ENCODE data around the gene VWA3B.
"Not testable (repeated sequence)": the region's sequence is repeated elsewhere in the genome, so short reads cannot be mapped to it uniquely, and the experiment has no call there.

Gene VWA3B

DNA sequence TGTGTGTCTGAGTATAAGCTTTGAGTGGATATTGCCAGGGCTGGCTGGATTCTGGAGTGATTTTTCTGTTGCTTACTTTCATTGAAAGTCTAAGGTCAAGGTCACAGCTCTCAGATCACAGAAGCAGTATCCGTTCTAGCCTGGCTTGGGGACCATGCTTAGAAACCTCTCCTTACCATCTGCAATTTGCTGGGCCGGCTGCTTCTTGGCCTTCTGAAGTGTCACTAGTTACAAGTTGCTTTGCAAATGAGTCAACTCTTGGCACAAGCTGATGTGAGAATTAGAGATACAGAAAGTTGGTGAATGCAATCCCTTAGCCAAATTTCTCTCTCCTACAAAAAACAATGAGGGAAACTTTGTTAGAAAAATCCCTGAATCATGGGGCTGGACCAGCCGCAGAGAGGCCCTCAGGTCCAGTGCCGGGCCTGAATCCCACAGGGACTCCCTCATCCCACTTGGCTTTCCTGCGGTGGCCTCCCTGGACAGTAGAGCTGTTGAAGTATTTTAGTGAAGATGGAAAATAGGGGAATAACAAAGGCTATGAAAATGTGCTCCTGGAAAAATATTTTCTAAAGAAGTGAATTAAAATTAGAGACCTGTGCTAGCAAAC is 166.6 kb downstream of the VWA3B start:
- DNase-seq, result no peak

DNA sequence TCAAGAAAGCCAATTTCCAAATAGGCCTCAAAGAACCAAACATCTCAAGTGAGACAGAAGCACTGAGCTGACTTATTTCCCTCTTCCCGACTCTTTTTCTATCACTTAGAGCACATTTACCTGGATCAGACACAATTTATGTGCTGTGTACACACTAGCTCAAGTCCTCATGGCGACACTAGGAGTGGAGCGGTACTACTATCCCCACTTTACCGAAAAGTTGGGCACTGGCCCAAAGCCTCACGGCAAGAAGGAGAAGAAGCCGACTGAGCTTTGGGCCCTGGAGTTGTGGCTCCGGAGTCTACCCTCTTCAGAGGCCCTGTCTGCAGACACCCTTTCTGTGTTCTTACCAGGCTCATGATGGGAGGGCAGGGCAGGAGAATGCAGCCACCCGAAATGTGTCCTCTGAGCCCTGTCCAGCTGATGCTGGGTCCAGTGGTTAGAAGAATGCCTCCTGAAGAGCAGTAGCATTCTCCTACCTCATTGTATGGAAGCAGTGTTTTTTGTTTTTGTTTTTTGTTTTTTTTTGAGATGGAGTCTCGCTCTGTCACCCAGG is 167.6 kb downstream of the VWA3B start:
- no peak for DNase-seq

DNA sequence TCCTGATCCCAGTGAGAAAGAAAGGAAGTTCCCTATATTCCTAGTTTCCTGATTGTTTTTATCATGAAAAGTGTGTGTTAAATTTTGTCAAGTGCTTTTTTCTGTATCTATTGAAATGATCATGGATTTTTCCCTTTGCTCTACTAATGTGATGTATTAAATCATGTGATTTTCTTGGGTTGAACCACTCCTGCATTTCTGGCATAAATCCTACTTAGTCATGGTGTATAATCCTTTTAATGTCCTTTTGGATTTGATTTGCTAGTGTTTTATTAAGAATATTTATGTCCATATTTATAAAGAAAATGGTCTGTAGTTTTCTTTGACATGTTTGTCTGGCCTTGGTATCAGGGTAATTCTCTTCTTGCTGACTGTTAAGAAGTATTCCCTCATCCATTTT is 171.9 kb downstream of the VWA3B start:
- DNase-seq, result no peak

DNA sequence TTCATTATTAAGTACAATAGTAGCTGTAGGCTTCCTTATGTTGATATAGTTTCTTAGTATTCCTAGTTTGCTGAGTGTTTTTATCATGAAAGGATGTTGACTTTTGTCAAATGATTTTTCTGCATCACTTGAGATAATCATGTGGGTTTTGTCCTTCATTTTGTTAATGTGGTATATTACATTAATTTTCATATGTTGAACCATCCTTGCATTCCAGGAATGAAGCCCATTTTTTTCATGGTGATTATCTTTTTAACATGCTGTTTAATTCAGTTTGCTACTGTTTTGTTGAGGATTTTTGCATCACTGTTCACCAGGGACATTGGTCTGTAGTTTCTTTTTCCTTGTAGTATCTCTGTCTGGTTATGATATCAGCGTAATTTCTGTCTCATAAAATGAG is 176.4 kb downstream of the VWA3B start:
- DNase-seq, result no peak

DNA sequence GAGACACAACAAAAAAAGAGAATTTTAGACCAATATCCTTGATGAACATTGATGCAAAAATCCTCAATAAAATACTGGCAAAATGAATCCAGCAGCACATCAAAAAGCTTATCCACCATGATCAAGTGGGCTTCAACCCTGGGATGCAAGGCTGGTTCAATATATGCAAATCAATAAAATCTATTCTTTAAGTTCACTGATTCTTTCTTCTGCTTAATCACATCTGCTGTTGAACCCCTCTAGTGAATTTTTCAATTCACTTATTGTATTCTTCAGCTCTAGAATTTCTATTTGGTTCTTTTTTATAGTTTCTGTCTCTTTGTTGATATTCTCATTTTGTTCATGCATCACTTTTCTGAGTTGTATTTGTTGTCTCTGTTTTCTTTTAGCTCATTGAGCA is 181.3 kb downstream of the VWA3B start:
- DNase-seq, result not testable (repeated sequence)

DNA sequence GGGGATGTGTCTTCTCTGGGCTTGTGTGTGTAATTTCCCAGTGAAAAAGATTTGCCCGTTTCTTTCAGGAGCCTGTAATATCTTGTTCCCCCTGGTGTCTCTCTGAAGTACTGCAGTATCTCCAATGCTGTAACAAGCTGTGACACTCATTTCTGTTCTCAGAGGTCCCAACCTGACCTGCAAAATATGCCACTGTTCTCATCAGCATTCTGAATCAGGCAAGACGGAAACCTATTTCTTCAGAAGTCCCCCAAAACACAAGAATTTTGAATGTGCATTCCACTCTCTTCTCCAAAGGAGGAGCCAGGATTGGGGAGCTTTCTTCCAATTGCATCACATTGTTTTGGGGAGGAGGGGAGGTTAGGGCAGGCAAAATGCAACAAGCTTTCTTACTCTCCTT is 182.3 kb downstream of the VWA3B start:
- DNase-seq, result no peak

DNA sequence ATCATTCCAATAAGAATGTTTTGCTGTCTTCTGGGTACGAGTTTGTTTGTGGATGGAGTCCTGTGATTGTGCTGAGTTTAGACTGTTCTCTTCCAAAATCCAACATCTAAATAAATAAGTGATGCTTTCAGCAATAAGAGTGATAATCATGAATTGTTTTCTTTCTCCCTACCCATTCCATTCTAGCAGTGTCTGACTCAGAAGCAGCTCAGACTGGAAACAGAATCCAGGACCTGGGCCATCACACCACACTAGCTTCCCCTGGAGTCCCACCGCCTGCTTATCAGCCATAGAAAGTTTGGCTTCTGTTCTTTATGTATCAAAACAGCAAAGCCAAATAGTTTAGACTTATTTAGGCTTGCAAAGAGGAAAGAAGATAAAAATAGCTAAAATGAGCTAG is 182.9 kb downstream of the VWA3B start:
- DNase-seq, result no peak

DNA sequence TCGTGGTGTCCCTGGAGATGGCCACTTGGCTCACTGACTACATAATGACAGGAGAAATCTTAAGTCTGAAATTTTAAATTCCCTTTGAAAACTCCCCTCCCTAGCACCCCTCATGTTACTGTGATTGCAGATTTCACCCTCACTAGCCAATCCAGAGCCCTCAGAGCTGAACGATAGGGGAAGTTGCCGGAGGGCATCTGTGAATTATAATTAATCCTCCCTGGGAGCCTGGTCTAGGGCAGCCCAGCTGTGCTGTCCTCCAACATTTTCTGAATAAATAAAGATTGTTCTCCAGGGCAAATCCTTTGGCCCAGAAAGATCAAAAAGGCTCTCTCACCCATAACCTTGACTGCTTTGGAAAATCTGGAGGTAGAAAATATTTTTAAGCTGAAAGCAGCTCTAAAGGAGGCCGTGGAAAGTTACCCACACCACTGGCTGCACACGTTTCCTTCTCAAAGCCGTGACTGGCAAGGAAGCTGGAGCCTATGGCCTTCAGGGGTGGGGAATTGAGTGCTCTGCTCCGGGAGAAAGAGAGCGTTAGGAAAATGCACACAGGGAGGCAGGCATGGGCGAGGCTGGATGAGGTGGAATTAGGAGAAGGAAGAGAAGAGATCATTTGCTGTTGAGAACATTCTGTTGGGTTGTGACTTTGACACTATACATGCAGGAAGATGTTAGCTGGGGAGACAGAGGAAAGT is 190.3 kb downstream of the VWA3B start:
- no peak for DNase-seq

DNA sequence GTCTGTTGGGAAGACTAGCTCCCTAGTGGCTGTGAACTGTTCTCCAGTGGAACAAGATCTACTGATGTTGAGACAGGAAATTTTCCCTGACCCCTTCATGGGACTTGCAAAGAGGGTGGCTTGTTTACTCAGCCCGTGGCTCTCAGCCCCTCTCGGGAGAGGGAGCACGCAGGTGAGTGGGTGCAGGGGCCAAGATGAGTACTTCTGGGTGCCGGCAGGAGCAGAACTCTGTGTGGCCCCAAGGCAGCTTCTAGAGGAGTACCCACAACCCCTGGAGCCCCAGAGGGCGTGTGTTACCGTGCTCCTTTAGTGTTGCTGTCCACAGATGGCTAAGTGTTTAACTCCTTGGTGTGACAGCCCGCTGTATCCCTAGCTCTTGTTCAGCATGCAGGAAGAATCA is 191.1 kb downstream of the VWA3B start:
- DNase-seq, result no peak

DNA sequence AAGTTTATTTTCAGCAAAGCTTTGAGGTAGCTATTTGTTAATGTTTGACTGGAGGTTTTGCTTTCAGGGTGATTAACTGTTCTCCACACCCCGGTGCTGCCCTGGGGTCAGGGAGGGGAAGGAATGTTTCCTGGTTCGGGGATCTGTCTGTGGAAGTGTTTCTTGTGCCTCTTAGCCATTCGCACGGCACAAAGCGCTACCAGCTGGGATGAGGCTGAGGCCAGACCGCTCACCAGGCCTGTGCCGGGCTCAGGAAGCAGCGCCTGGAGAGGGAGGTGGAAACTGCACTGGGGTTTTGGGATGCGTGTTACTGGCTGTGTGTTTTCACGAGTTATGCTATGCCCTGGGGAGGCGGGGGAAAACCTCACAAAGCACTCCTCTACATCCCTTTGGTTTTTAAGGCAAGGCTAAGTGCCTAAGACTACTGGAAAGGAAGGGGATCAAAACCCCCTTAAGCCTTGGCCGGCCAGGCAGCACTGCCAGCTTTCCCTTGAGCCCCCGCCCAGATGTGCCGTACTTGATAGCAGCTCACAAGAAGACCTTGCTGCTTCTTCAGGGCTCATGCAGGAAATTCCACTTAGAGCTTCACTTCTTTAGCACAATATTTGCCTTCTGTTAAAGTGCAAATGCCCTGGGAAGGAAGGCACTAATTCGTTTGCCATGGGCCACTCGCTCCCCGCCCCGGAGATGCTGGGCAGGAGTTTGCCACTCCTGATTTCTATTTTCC is 193.6 kb downstream of the VWA3B start:
- DNase-seq, result no peak

DNA sequence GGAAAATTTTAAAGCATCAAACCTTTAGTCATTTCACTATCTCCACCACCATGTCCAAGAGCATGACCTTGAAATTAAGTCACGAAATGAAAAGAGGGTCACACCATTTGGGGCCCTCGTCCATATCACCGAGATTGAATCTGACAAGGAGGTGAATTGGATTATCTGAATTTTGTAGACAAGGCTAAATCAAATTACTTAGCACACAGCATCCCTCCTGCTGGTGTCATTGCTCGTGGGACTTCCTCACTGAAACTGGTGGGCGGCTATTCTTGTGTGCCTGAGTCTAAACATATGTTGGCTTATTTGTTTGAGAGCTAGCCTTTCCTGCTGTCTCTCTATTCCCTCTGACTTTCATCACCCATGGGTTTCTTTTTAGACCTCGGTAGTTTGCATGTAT is 194.6 kb downstream of the VWA3B start:
- DNase-seq, result no peak

DNA sequence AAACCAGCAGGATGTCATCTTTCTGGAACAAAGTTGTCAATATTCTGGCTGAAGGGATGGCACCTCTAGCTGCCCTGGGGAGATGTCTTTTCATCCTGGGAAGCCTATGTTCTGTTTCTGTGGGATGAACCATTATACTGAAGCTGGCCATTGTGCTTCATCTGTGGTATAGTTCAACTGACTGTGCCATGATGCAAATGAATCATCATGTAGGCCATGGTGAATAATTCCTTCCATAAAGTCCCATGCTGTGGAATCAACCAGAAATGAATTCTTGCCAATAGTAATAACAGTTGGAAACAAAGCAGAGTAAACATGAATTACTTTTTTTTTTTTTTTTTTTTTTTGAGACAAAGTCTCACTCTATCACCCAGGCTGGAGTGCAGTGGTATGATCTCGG is 195.1 kb downstream of the VWA3B start:
- no peak for DNase-seq

DNA sequence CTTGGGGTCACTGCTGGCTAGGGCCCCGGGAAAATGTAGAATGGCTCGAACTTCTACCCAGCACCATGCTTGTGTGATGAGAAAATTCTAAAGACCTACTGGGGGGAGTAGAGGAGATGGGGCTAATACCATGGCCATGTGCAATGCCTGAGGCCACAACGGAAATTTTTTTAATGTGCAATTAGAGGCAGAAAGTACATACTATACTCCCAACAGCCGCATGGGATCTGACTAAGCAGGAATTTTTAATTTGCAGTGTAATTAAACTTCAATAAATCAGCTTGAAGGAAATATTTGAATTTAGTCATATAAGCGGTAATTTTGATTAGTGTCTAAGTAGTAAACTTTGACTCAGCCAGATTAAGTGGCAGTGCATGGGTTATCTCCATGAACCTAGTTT is 206.1 kb downstream of the VWA3B start:
- no peak for DNase-seq

DNA sequence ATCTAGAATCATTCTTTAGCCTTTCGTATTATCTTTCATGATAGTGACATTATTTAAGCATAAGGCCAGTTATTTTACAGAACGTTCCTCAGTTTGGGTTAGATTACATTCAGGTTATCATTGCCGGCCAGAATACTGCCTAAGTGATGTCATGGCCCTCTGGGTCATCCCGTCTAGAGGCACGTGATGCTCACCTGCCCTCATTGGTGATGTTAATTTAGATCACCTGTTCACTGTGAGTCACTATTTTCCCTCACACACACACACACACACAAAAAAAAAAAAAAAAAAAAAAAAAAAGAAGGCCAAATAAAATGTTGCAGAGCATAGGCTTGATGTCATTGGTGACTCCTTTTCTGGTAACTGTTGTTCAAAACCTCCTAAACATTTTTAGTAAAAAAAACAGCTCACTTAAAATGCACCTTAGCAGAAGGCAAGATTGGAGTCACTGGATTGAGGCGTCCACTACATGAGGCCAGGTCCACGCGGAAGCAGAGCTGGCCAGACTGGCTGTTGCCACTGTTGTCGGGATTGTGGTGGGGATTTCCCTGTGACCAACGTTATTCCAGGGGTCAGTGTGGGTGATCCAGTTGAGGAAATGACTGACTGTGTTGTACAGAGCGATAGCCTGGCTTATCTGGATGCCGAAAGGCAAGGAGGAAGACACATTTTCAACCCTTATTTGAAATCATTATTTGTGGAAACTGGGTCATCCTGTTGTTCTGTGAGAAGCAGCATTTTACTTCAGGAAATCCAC is 207.1 kb downstream of the VWA3B start:
- no peak for DNase-seq

DNA sequence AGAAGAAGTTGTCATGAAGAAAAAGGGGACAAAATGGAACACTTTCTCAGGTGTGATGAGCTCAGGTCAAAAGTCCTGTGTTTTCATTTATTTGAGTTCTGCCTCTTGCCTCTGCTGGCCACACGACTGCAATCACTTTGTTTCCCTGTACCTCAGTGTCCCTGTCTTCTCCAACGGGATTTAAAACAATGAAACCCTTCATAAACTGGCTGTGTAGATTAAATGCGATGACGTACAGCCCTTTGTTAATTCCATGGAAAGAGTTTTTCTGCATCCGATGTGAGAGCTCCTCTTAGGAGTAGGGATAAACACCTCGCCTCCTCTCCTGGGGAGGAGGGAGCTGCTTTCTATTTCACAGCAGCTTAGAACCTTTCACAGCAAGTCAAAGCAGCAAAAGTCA is 207.7 kb downstream of the VWA3B start:
- DNase-seq, result no peak

DNA sequence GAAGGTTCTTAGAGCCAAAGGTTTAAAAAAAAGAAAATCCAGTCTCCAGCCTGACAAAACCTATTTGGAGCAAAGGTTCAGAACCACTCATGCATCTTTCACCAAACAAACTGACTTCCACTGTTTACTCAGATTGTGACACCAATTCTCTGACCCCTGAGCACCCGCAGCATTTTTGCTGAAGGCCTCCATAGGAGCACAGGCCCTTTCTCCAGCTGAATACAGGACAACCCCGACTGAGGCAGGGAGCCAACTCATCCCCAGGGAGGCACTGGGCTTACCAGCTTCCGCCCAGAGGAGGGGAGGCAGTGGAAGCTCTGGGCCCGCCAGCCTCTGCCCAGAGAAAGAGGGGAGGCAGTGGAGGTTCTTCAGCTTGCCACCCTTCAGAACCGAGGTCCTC is 208.3 kb downstream of the VWA3B start:
- DNase-seq, result no peak

DNA sequence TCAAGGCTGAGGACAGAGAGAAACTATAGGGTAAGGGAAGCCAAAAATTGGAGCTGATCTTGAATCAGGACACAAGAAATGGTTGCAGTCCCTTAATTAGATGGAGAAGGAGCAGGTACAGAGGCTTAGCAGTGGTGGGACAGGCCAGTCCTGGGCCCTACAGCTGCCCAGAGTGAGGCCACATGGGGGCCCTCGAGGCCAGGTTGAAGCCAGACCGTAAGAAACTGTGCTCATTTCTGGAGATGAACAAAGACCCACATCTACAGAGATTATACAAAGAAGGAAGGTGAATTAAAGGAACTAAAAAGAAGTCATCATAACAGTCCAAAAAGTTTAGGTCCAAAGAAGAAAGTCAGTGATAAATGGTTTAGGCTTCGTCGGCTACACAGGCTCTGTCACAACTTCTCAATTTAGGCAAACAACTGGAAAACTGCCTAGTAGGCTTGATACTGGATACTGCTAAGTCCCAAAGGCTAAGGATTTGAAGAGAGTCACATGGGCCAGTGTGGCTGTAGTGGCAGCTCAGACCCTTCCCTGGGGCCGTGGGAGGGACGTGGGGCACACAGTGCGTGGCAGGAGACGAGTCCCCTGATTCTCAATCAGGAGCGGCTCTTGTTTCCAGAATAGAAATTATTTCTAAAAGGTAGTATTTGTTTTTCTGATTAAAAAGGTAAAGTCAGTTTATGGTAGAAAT is 208.9 kb downstream of the VWA3B start:
- DNase-seq, result no peak

DNA sequence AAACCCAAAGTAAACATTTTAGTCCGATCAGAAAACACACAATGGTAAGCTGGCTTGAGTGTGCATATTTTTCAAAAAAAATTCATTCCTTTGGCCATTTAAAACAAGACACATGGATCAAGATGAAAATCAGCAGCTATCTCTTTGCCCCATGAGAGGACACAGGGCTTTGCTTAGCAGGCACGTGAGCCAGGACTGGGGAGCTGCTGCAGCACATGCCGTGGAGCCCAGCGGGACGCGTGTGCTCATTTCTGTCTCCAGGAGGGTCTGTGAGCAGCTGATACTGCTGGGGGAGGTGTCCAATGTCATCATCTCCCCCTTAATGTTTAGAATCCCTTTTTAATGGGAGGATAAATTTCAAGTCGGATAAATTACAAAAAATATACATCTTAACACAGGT is 209.5 kb downstream of the VWA3B start:
- no peak for DNase-seq

DNA sequence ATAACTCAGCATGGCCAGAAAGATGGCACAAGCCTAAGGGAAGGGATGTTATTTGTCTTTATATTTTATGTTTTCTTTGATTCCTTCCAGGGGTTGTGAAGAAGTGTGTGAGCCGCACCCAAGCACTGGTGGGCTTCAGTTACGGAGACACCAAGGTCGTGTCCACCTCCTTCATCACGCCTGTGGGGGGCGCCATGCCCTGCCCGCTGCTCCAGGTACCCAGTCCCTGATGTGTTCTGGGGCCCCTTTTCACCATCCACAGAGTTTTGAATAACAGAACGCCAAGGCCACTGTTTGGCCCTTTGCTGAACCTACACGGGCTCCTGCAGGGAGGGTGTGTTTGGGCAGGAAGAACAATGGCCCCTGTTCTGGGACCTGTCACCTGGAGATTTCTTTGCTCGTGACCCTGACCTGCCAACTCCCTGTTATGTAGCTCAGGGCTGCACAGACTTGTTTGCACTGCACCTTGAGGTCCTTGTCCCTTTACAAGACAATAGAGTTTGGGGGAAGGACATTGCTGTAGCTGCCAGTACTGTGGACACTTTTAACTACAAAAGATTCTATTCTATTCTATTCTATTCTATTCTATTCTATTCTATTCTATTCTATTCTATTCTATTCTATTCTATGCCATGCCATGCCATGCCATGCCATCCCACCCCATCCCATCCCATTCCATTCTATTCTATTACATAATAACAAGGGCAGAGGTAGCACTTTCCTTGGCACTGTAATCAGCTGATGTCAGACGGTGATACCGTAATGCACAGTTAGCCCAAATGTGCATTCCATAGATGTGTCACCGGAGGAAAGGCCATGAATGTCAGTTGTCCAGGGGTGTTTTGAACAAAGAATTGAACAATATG is 211.1 kb downstream of the VWA3B start:
- DNase-seq, result no peak

DNA sequence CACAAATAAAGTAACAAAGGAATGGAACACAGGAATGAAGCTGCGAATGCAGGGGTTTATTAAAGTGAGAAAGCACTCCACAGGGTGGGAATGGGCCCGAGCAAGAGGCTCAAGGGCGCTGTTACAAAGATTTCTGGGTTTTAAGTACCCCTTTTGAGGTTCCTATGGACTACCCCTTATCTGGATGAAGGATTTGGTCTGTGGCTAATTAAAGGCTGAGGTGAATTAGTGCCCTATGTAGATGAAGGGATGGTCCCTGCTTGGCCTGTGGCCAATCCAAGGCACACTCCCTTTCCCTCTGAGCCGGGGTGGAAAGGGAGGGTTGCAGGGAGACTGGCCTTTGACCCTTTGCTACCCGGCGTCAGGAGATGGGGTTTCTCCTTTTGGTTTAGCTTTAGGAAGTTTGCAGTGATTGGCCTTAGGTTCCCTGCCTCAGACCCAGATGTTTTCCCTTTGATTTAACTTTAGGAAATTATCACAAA is 211.8 kb downstream of the VWA3B start:
- no peak for DNase-seq

DNA sequence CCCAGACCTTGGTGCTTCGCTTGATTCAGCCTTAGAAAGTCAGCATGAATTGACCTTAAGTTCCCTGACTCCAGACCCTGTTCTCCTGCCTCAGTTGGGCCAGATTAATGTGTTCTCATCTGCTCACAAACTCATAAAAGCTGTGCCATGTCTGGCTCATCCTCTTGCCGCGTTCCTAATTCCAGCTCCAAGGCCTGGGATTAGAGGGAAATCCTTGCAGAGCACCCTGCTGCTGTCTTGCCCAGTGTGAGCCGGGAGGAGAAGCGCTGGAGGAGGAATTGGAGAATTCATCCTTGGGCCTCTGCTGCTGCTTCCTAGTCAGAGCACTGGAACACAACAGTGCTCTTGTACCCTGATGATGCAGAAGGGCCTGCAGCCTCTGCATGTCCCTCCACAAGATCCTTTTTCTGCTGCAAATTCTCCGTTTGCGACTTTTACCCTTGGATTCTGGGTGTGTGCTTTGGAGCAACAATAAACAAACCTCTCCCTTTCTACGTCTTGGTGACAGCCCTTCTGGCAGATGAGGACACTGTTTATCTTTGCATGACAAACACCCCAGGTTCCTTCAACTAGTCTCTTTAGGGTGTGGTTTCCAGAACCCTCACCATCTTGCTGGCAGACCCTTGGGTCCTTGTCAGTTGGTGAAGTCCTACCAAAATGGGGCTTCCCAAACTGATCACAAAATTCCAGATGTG is 212.4 kb downstream of the VWA3B start:
- DNase-seq, result no peak
